Vagina (tissue), 2 donors: Measurements from ENCODE around the gene APOC4. TPM values are rescaled to one million over a fixed set of nuclear protein-coding genes. Genes with fewer than 3 reads are reported as not detected.

Experiments
- DNase-seq, 2 donors: peaks; one replicate each; pipeline ENCODE4 v3.0.0-alpha.2; 2017; ENCODE audit errors: extremely low spot score in 2 of 2
- H3K27ac ChIP-seq: fragments of 200-600 bp; sonication (generic); one replicate; pipeline ENCODE4 v1.5.1; 2019
- H3K27me3 ChIP-seq: fragments of 200-600 bp; sonication (generic); one replicate; pipeline ENCODE4 v1.5.1; 2019
- H3K36me3 ChIP-seq, 2 donors: fragments of 200-600 bp; sonication (generic); one replicate each; pipeline ENCODE4 v1.5.1; 2017 to 2019
- H3K4me1 ChIP-seq: fragments of 200-600 bp; sonication (generic); one replicate; pipeline ENCODE4 v1.5.1; 2019
- H3K4me3 ChIP-seq, 2 donors: fragments of 200-600 bp; sonication (generic); 1 replicate in 1 of 2; 2 replicates in 1 of 2; pipeline ENCODE4 v1.5.1; 2016 to 2019
- H3K9me3 ChIP-seq: fragments of 200-600 bp; sonication (generic); one replicate; pipeline ENCODE4 v1.5.1; 2019
- CTCF ChIP-seq, 3 experiments: fragments of 450-650 bp in 2 of 3; fragments of 200-600 bp in 1 of 3; sonication (generic) in 1 of 3; IDR thresholded peaks; one replicate each; pipeline ENCODE4 v1.5.1; 2017 to 2019; ENCODE audit warnings: antibody characterized with exemption in 3 of 3, mild to moderate bottlenecking in 2 of 3, moderate library complexity in 2 of 3
- POLR2A ChIP-seq, 2 donors: fragments of 450-650 bp; IDR thresholded peaks; one replicate each; pipeline ENCODE4 v1.6.1; 2017; ENCODE audit warnings: antibody characterized with exemption in 2 of 2, mild to moderate bottlenecking in 2 of 2, moderate library complexity in 2 of 2
- POLR2AphosphoS5 ChIP-seq, 2 donors: sonication (generic); formaldehyde crosslinking; IDR thresholded peaks; one replicate each; pipeline ENCODE4 v1.9.0; 2017; ENCODE audit warnings: antibody characterized with exemption in 2 of 2, mild to moderate bottlenecking in 2 of 2, low read depth in 1 of 2; ENCODE audit not compliant: insufficient read depth in 1 of 2
- intact Hi-C: fragments of 100-400 bp; cut with DNase I; formaldehyde crosslinking; loops from one replicate; pipeline ENCODE4 v1.15.1; 2023
- total RNA-seq: library from RNA; depleted of rRNA; stranded (reverse); fragments of >200 nt; gene quantifications from one replicate; pipeline ENCODE4 v1.2.3, GENCODE V29; 2016

Gene APOC4
- total RNA-seq, 1 donor from 2014 or later: not detected

- intact Hi-C loops: no loop called here
- no peaks in the 10 kb centered on the region for H3K27me3 ChIP-seq
- peaks cover 0 to 75% of the 10 kb centered on the region in 2 donors for H3K36me3 ChIP-seq
These were observed 46.2 kb downstream of the APOC4 start for GRCh38 chr19:44988273-44988672.

GRCh38 chr19:44988896-44989556 lies 47.0 kb downstream of the APOC4 start:
- H3K36me3 ChIP-seq: peaks cover 0 to 73% of the 10 kb centered on the region in 2 donors
- no peak overlapping the region for H3K27ac ChIP-seq
- no peaks in the 10 kb centered on the region for H3K9me3 ChIP-seq
- DNase-seq: no peak
- no peak overlapping the region for H3K4me3 ChIP-seq
- no peaks in the 10 kb centered on the region for H3K27me3 ChIP-seq
- intact Hi-C loops: no loop called here
- TF ChIP-seq CTCF (IDR thresholded peaks at IDR 0.05) (peak in 1 of 3 experiments; percentile 34), POLR2AphosphoS5 (IDR thresholded peaks at IDR 0.05; ENCODE audit: insufficient read depth in 1 of 2, low read depth in 1 of 2) (no peak)
- no peaks in the 10 kb centered on the region for H3K4me1 ChIP-seq

More at GRCh38 chr19:44988273-44988672, 46.2 kb downstream of the APOC4 start:
- no peak overlapping the region for H3K27ac ChIP-seq
- H3K4me1 ChIP-seq: no peaks in the 10 kb centered on the region
- no peaks in the 10 kb centered on the region for H3K9me3 ChIP-seq
- TF ChIP-seq POLR2A (IDR thresholded peaks at IDR 0.05): no peak
- TF ChIP-seq POLR2AphosphoS5 (IDR thresholded peaks at IDR 0.05; ENCODE audit: insufficient read depth in 1 of 2, low read depth in 1 of 2): no peak
- TF ChIP-seq CTCF (IDR thresholded peaks at IDR 0.05): no peak
- DNase-seq: no peak
- no peak overlapping the region for H3K4me3 ChIP-seq

- H3K4me1 ChIP-seq: no peaks in the 10 kb centered on the region
- TF ChIP-seq CTCF (IDR thresholded peaks at IDR 0.05): no peak
- TF ChIP-seq POLR2AphosphoS5 (IDR thresholded peaks at IDR 0.05; ENCODE audit: insufficient read depth in 1 of 2, low read depth in 1 of 2): no peak
- no peak for TF ChIP-seq POLR2A (IDR thresholded peaks at IDR 0.05)
- no peaks in the 10 kb centered on the region for H3K9me3 ChIP-seq
- no peak overlapping the region for H3K4me3 ChIP-seq
- H3K27me3 ChIP-seq: no peaks in the 10 kb centered on the region
- DNase-seq: no peak
- intact Hi-C loops: no loop called here
- no peak overlapping the region for H3K27ac ChIP-seq
- H3K36me3 ChIP-seq: peaks cover 0 to 60% of the 10 kb centered on the region in 2 donors
These were observed 48.4 kb downstream of the APOC4 start for GRCh38 chr19:44990459-44990858.

- TF ChIP-seq CTCF (IDR thresholded peaks at IDR 0.05): no peak
- no peak for TF ChIP-seq POLR2A (IDR thresholded peaks at IDR 0.05)
- TF ChIP-seq POLR2AphosphoS5 (IDR thresholded peaks at IDR 0.05; ENCODE audit: insufficient read depth in 1 of 2, low read depth in 1 of 2): no peak
- Histone ChIP-seq H3K27me3 (no peaks in the 10 kb centered on the region), H3K4me1 (no peaks in the 10 kb centered on the region), H3K9me3 (no peaks in the 10 kb centered on the region), H3K4me3 (no peak overlapping the region), H3K27ac (no peak overlapping the region), H3K36me3 (peaks cover 0 to 55% of the 10 kb centered on the region in 2 donors)
- intact Hi-C loops: no loop called here
- no peak for DNase-seq
These were observed 48.9 kb downstream of the APOC4 start for GRCh38 chr19:44990966-44991365.
